Activated T-cell treated with anti-CD3 and anti-CD28 coated beads, Interleukin-2, amount 50 U/mL, for 72 hours (primary cell): ENCODE measurements around the gene TMEM161A. TPM values are rescaled to one million over a fixed set of nuclear protein-coding genes. Genes with fewer than 3 reads are reported as not detected.
A peak's percentile ranks its signal among the peaks of the same experiment; 100 is the strongest.
"Not testable (repeated sequence)": the region's sequence is repeated elsewhere in the genome, so short reads cannot be mapped to it uniquely, and the experiment has no call there.

Source experiments
- ATAC-seq, 2 donors: fragments of 150-1000 bp; cut with Tn5 transposase; replicated peaks in 1 of 2; 2 replicates each; pipeline ENCODE4 v1.10.0; 2021; ENCODE audit warnings: moderate library complexity in 2 of 2, mild to moderate bottlenecking in 1 of 2
- DNase-seq, 2 donors: peaks; one replicate each; pipeline ENCODE4 v3.0.0; 2021 to 2022; ENCODE audit warnings: mixed read lengths in 1 of 2
- H3K27ac Mint-ChIP-seq: one replicate; pipeline ENCODE4 v1.8.0; 2022; ENCODE audit warnings: mild to moderate bottlenecking, moderate library complexity, mixed read lengths
- H3K27me3 Mint-ChIP-seq: one replicate; pipeline ENCODE4 v1.8.0; 2022; ENCODE audit warnings: low read depth, mixed read lengths
- H3K36me3 Mint-ChIP-seq, 2 donors: one replicate each; pipeline ENCODE4 v1.8.0; 2022; ENCODE audit warnings: mixed read lengths in 2 of 2, mild to moderate bottlenecking in 1 of 2; ENCODE audit not compliant: insufficient read depth in 2 of 2
- H3K4me1 Mint-ChIP-seq: one replicate; pipeline ENCODE4 v1.8.0; 2022; ENCODE audit warnings: low read depth, mixed read lengths
- H3K4me3 Mint-ChIP-seq, 2 donors: one replicate each; pipeline ENCODE4 v1.8.0; 2022; ENCODE audit warnings: mild to moderate bottlenecking in 2 of 2, mixed read lengths in 2 of 2, moderate library complexity in 2 of 2
- H3K9me3 Mint-ChIP-seq, 2 donors: one replicate each; pipeline ENCODE4 v1.8.0; 2022; ENCODE audit warnings: mixed read lengths in 2 of 2
- total RNA-seq, 2 donors: library from RNA; stranded (reverse); gene quantifications; one replicate each; pipeline ENCODE4 v1.2.3, GENCODE V29; 2022

TMEM161A gene
- total RNA-seq, 2 donors from 2014 or later, result 16.1 to 17.6 TPM

- Mint-ChIP-seq H3K36me3 (no peaks in the 10 kb centered on the region), H3K4me1 (no peaks in the 10 kb centered on the region), H3K4me3 (no peak overlapping the region), H3K27ac (no peak overlapping the region), H3K27me3 (no peaks in the 10 kb centered on the region), H3K9me3 (no peaks in the 10 kb centered on the region)
- DNase-seq, result peak; percentile 22 to 24
- ATAC-seq, result peak; percentile 46 to 51
Observed at GRCh38 chr19:19110410-19111135, 27.7 kb downstream of the TMEM161A start.

- Mint-ChIP-seq H3K4me3 (no peak overlapping the region), H3K4me1 (no peaks in the 10 kb centered on the region), H3K27me3 (no peaks in the 10 kb centered on the region), H3K27ac (no peak overlapping the region), H3K9me3 (no peaks in the 10 kb centered on the region), H3K36me3 (no peaks in the 10 kb centered on the region)
- ATAC-seq, result no peak
- no peak for DNase-seq
Observed at GRCh38 chr19:19109601-19110000, 28.7 kb downstream of the TMEM161A start.

GRCh38 chr19:19107654-19108053, 30.6 kb downstream of the TMEM161A start:
- Mint-ChIP-seq H3K27ac (no peak overlapping the region), H3K27me3 (no peaks in the 10 kb centered on the region), H3K36me3 (no peaks in the 10 kb centered on the region), H3K9me3 (no peaks in the 10 kb centered on the region), H3K4me1 (no peaks in the 10 kb centered on the region), H3K4me3 (no peak overlapping the region)
- ATAC-seq (no peak), DNase-seq (no peak)

GRCh38 chr19:19106938-19107337, 31.3 kb downstream of the TMEM161A start:
- not testable (repeated sequence) for H3K9me3 Mint-ChIP-seq, H3K36me3 Mint-ChIP-seq, ATAC-seq, H3K27ac Mint-ChIP-seq, H3K4me1 Mint-ChIP-seq, H3K4me3 Mint-ChIP-seq, H3K27me3 Mint-ChIP-seq, DNase-seq

GRCh38 chr19:19106056-19106551, 32.2 kb downstream of the TMEM161A start:
- Mint-ChIP-seq H3K27me3 (no peaks in the 10 kb centered on the region), H3K27ac (no peak overlapping the region), H3K4me1 (no peaks in the 10 kb centered on the region), H3K4me3 (no peak overlapping the region), H3K9me3 (no peaks in the 10 kb centered on the region), H3K36me3 (no peaks in the 10 kb centered on the region)
- ATAC-seq (no peak), DNase-seq (no peak)

- ATAC-seq (no peak), DNase-seq (peak in 1 of 2 donors; percentile 4)
- Mint-ChIP-seq H3K27me3 (no peaks in the 10 kb centered on the region), H3K36me3 (no peaks in the 10 kb centered on the region), H3K4me1 (no peaks in the 10 kb centered on the region), H3K4me3 (no peak overlapping the region), H3K9me3 (no peaks in the 10 kb centered on the region), H3K27ac (no peak overlapping the region)
Observed at GRCh38 chr19:19105365-19106055, 32.8 kb downstream of the TMEM161A start.

GRCh38 chr19:19103167-19103566, 35.1 kb downstream of the TMEM161A start:
- Mint-ChIP-seq H3K9me3 (no peaks in the 10 kb centered on the region), H3K27me3 (no peaks in the 10 kb centered on the region), H3K36me3 (no peaks in the 10 kb centered on the region), H3K27ac (no peak overlapping the region), H3K4me3 (no peak overlapping the region), H3K4me1 (no peaks in the 10 kb centered on the region)
- ATAC-seq (no peak), DNase-seq (no peak)

- not testable (repeated sequence) for ATAC-seq, H3K9me3 Mint-ChIP-seq, H3K27me3 Mint-ChIP-seq, DNase-seq, H3K27ac Mint-ChIP-seq, H3K4me3 Mint-ChIP-seq, H3K36me3 Mint-ChIP-seq, H3K4me1 Mint-ChIP-seq
Observed at GRCh38 chr19:19102566-19102965, 35.7 kb downstream of the TMEM161A start.

- Mint-ChIP-seq H3K9me3 (no peaks in the 10 kb centered on the region), H3K4me1 (no peaks in the 10 kb centered on the region), H3K27ac (no peak overlapping the region), H3K4me3 (no peak overlapping the region), H3K36me3 (no peaks in the 10 kb centered on the region), H3K27me3 (no peaks in the 10 kb centered on the region)
- DNase-seq (no peak), ATAC-seq (no peak)
Observed at GRCh38 chr19:19101540-19101939, 36.7 kb downstream of the TMEM161A start.

- Mint-ChIP-seq H3K4me1 (peaks cover 4% of the 10 kb centered on the region), H3K27me3 (no peaks in the 10 kb centered on the region), H3K27ac (no peak overlapping the region), H3K4me3 (no peak overlapping the region), H3K9me3 (no peaks in the 10 kb centered on the region), H3K36me3 (no peaks in the 10 kb centered on the region)
- no peak for ATAC-seq
- DNase-seq, result no peak
Observed at GRCh38 chr19:19098703-19099632, 39.3 kb downstream of the TMEM161A start.

- Mint-ChIP-seq H3K4me1 (peaks cover 4% of the 10 kb centered on the region), H3K4me3 (no peak overlapping the region), H3K9me3 (no peaks in the 10 kb centered on the region), H3K27ac (no peak overlapping the region), H3K36me3 (no peaks in the 10 kb centered on the region), H3K27me3 (no peaks in the 10 kb centered on the region)
- no peak for ATAC-seq
- no peak for DNase-seq
Observed at GRCh38 chr19:19098084-19098702, 40.1 kb downstream of the TMEM161A start.

- H3K4me3 Mint-ChIP-seq, result no peak overlapping the region
- no peak for ATAC-seq
- H3K27ac Mint-ChIP-seq, result no peak overlapping the region
- H3K27me3 Mint-ChIP-seq, result no peaks in the 10 kb centered on the region
- H3K9me3 Mint-ChIP-seq, result no peaks in the 10 kb centered on the region
- no peaks in the 10 kb centered on the region for H3K36me3 Mint-ChIP-seq
- H3K4me1 Mint-ChIP-seq, result peaks cover 4% of the 10 kb centered on the region
- DNase-seq, result no peak
Observed at GRCh38 chr19:19096641-19097627, 41.3 kb downstream of the TMEM161A start.
